Measurements from ENCODE around the gene OTUB2.
A peak's percentile ranks its signal among the peaks of the same experiment; 100 is the strongest.

Gene OTUB2

GRCh38 chr14:93984070-93984469 is 42.1 kb upstream of the OTUB2 start:
- H3K36me3 ChIP-seq (ENCODE audit: control insufficient read depth in 2 of 2, insufficient read depth in 2 of 2, low read length in 2 of 2), result no peaks in the 10 kb centered on the region
- no peak overlapping the region for H3K4me3 ChIP-seq (ENCODE audit: low read length in 2 of 2)
- H3K4me1 ChIP-seq (ENCODE audit: control insufficient read depth in 2 of 2, insufficient read depth in 2 of 2, low read length in 2 of 2), result peaks cover 0 to 2% of the 10 kb centered on the region in 2 donors
- no peak overlapping the region for H3K9ac ChIP-seq (ENCODE audit: low read depth in 1 of 2, low read length in 2 of 2)
- no peaks in the 10 kb centered on the region for H3K27me3 ChIP-seq (ENCODE audit: control insufficient read depth in 2 of 2, insufficient read depth in 2 of 2, low read length in 2 of 2)
- H3K9me3 ChIP-seq (ENCODE audit: control insufficient read depth in 2 of 2, low read length in 2 of 2), result no peaks in the 10 kb centered on the region
- H3K27ac ChIP-seq (ENCODE audit: low read depth in 2 of 2, low read length in 2 of 2), result no peak overlapping the region

GRCh38 chr14:93984987-93985410 is 41.1 kb upstream of the OTUB2 start:
- H3K4me3 ChIP-seq (ENCODE audit: low read length in 2 of 2), result no peak overlapping the region

GRCh38 chr14:93986955-93987354 is 39.2 kb upstream of the OTUB2 start:
- Histone ChIP-seq H3K36me3 (ENCODE audit: control insufficient read depth in 2 of 2, insufficient read depth in 2 of 2, low read length in 2 of 2) (no peaks in the 10 kb centered on the region), H3K4me1 (ENCODE audit: control insufficient read depth in 2 of 2, insufficient read depth in 2 of 2, low read length in 2 of 2) (no peaks in the 10 kb centered on the region), H3K27ac (ENCODE audit: low read depth in 2 of 2, low read length in 2 of 2) (no peak overlapping the region), H3K27me3 (ENCODE audit: control insufficient read depth in 2 of 2, insufficient read depth in 2 of 2, low read length in 2 of 2) (peaks cover 0 to 2% of the 10 kb centered on the region in 2 donors), H3K9me3 (ENCODE audit: control insufficient read depth in 2 of 2, low read length in 2 of 2) (no peaks in the 10 kb centered on the region), H3K4me3 (ENCODE audit: low read length in 2 of 2) (no peak overlapping the region), H3K9ac (ENCODE audit: low read depth in 1 of 2, low read length in 2 of 2) (no peak overlapping the region)

More at GRCh38 chr14:93984987-93985410, 41.1 kb upstream of the OTUB2 start:
- Histone ChIP-seq H3K9me3 (ENCODE audit: control insufficient read depth in 2 of 2, low read length in 2 of 2) (no peaks in the 10 kb centered on the region), H3K27me3 (ENCODE audit: control insufficient read depth in 2 of 2, insufficient read depth in 2 of 2, low read length in 2 of 2) (no peaks in the 10 kb centered on the region), H3K4me1 (ENCODE audit: control insufficient read depth in 2 of 2, insufficient read depth in 2 of 2, low read length in 2 of 2) (peaks cover 0 to 2% of the 10 kb centered on the region in 2 donors), H3K27ac (ENCODE audit: low read depth in 2 of 2, low read length in 2 of 2) (no peak overlapping the region), H3K9ac (ENCODE audit: low read depth in 1 of 2, low read length in 2 of 2) (no peak overlapping the region), H3K36me3 (ENCODE audit: control insufficient read depth in 2 of 2, insufficient read depth in 2 of 2, low read length in 2 of 2) (no peaks in the 10 kb centered on the region)

- H3K27me3 ChIP-seq (ENCODE audit: control insufficient read depth in 2 of 2, insufficient read depth in 2 of 2, low read length in 2 of 2), result peaks cover 0 to 2% of the 10 kb centered on the region in 2 donors
- H3K4me1 ChIP-seq (ENCODE audit: control insufficient read depth in 2 of 2, insufficient read depth in 2 of 2, low read length in 2 of 2), result no peaks in the 10 kb centered on the region
- H3K9ac ChIP-seq (ENCODE audit: low read depth in 1 of 2, low read length in 2 of 2), result no peak overlapping the region
- no peak overlapping the region for H3K4me3 ChIP-seq (ENCODE audit: low read length in 2 of 2)
- no peaks in the 10 kb centered on the region for H3K36me3 ChIP-seq (ENCODE audit: control insufficient read depth in 2 of 2, insufficient read depth in 2 of 2, low read length in 2 of 2)
- no peaks in the 10 kb centered on the region for H3K9me3 ChIP-seq (ENCODE audit: control insufficient read depth in 2 of 2, low read length in 2 of 2)
- no peak overlapping the region for H3K27ac ChIP-seq (ENCODE audit: low read depth in 2 of 2, low read length in 2 of 2)
Observed at GRCh38 chr14:93987376-93987775, 38.8 kb upstream of the OTUB2 start.

GRCh38 chr14:93987815-93988476 is 38.2 kb upstream of the OTUB2 start:
- Histone ChIP-seq H3K27me3 (ENCODE audit: control insufficient read depth in 2 of 2, insufficient read depth in 2 of 2, low read length in 2 of 2) (peaks cover 0 to 2% of the 10 kb centered on the region in 2 donors), H3K9ac (ENCODE audit: low read depth in 1 of 2, low read length in 2 of 2) (no peak overlapping the region), H3K36me3 (ENCODE audit: control insufficient read depth in 2 of 2, insufficient read depth in 2 of 2, low read length in 2 of 2) (no peaks in the 10 kb centered on the region), H3K4me1 (ENCODE audit: control insufficient read depth in 2 of 2, insufficient read depth in 2 of 2, low read length in 2 of 2) (no peaks in the 10 kb centered on the region), H3K27ac (ENCODE audit: low read depth in 2 of 2, low read length in 2 of 2) (no peak overlapping the region), H3K9me3 (ENCODE audit: control insufficient read depth in 2 of 2, low read length in 2 of 2) (no peaks in the 10 kb centered on the region), H3K4me3 (ENCODE audit: low read length in 2 of 2) (no peak overlapping the region)

GRCh38 chr14:93989939-93990338 is 36.2 kb upstream of the OTUB2 start:
- Histone ChIP-seq H3K4me3 (ENCODE audit: low read length in 2 of 2) (no peak overlapping the region), H3K27ac (ENCODE audit: low read depth in 2 of 2, low read length in 2 of 2) (no peak overlapping the region), H3K36me3 (ENCODE audit: control insufficient read depth in 2 of 2, insufficient read depth in 2 of 2, low read length in 2 of 2) (no peaks in the 10 kb centered on the region), H3K27me3 (ENCODE audit: control insufficient read depth in 2 of 2, insufficient read depth in 2 of 2, low read length in 2 of 2) (peaks cover 0 to 2% of the 10 kb centered on the region in 2 donors), H3K9ac (ENCODE audit: low read depth in 1 of 2, low read length in 2 of 2) (no peak overlapping the region), H3K9me3 (ENCODE audit: control insufficient read depth in 2 of 2, low read length in 2 of 2) (no peaks in the 10 kb centered on the region), H3K4me1 (ENCODE audit: control insufficient read depth in 2 of 2, insufficient read depth in 2 of 2, low read length in 2 of 2) (no peaks in the 10 kb centered on the region)

- Histone ChIP-seq H3K4me1 (ENCODE audit: control insufficient read depth in 2 of 2, insufficient read depth in 2 of 2, low read length in 2 of 2) (no peaks in the 10 kb centered on the region), H3K36me3 (ENCODE audit: control insufficient read depth in 2 of 2, insufficient read depth in 2 of 2, low read length in 2 of 2) (no peaks in the 10 kb centered on the region), H3K9me3 (ENCODE audit: control insufficient read depth in 2 of 2, low read length in 2 of 2) (no peaks in the 10 kb centered on the region), H3K27me3 (ENCODE audit: control insufficient read depth in 2 of 2, insufficient read depth in 2 of 2, low read length in 2 of 2) (peaks cover 0 to 2% of the 10 kb centered on the region in 2 donors), H3K4me3 (ENCODE audit: low read length in 2 of 2) (no peak overlapping the region), H3K27ac (ENCODE audit: low read depth in 2 of 2, low read length in 2 of 2) (no peak overlapping the region), H3K9ac (ENCODE audit: low read depth in 1 of 2, low read length in 2 of 2) (no peak overlapping the region)
Observed at GRCh38 chr14:93991212-93991611, 34.9 kb upstream of the OTUB2 start.

GRCh38 chr14:93991649-93992048 is 34.5 kb upstream of the OTUB2 start:
- Histone ChIP-seq H3K9me3 (ENCODE audit: control insufficient read depth in 2 of 2, low read length in 2 of 2) (no peaks in the 10 kb centered on the region), H3K4me3 (ENCODE audit: low read length in 2 of 2) (no peak overlapping the region), H3K27me3 (ENCODE audit: control insufficient read depth in 2 of 2, insufficient read depth in 2 of 2, low read length in 2 of 2) (peaks cover 0 to 2% of the 10 kb centered on the region in 2 donors), H3K9ac (ENCODE audit: low read depth in 1 of 2, low read length in 2 of 2) (no peak overlapping the region), H3K4me1 (ENCODE audit: control insufficient read depth in 2 of 2, insufficient read depth in 2 of 2, low read length in 2 of 2) (no peaks in the 10 kb centered on the region), H3K27ac (ENCODE audit: low read depth in 2 of 2, low read length in 2 of 2) (no peak overlapping the region), H3K36me3 (ENCODE audit: control insufficient read depth in 2 of 2, insufficient read depth in 2 of 2, low read length in 2 of 2) (no peaks in the 10 kb centered on the region)

- Histone ChIP-seq H3K9ac (ENCODE audit: low read depth in 1 of 2, low read length in 2 of 2) (no peak overlapping the region), H3K4me1 (ENCODE audit: control insufficient read depth in 2 of 2, insufficient read depth in 2 of 2, low read length in 2 of 2) (no peaks in the 10 kb centered on the region), H3K27ac (ENCODE audit: low read depth in 2 of 2, low read length in 2 of 2) (no peak overlapping the region), H3K4me3 (ENCODE audit: low read length in 2 of 2) (no peak overlapping the region), H3K27me3 (ENCODE audit: control insufficient read depth in 2 of 2, insufficient read depth in 2 of 2, low read length in 2 of 2) (peaks cover 0 to 2% of the 10 kb centered on the region in 2 donors), H3K9me3 (ENCODE audit: control insufficient read depth in 2 of 2, low read length in 2 of 2) (no peaks in the 10 kb centered on the region), H3K36me3 (ENCODE audit: control insufficient read depth in 2 of 2, insufficient read depth in 2 of 2, low read length in 2 of 2) (no peaks in the 10 kb centered on the region)
Observed at GRCh38 chr14:93993382-93993781, 32.8 kb upstream of the OTUB2 start.

- peaks cover 0 to 2% of the 10 kb centered on the region in 2 donors for H3K27me3 ChIP-seq (ENCODE audit: control insufficient read depth in 2 of 2, insufficient read depth in 2 of 2, low read length in 2 of 2)
- H3K36me3 ChIP-seq (ENCODE audit: control insufficient read depth in 2 of 2, insufficient read depth in 2 of 2, low read length in 2 of 2), result no peaks in the 10 kb centered on the region
- no peak overlapping the region for H3K4me3 ChIP-seq (ENCODE audit: low read length in 2 of 2)
- H3K4me1 ChIP-seq (ENCODE audit: control insufficient read depth in 2 of 2, insufficient read depth in 2 of 2, low read length in 2 of 2), result no peaks in the 10 kb centered on the region
- peak overlapping the region in 1 of 2 donors; percentile 6 for H3K27ac ChIP-seq (ENCODE audit: low read depth in 2 of 2, low read length in 2 of 2)
- no peaks in the 10 kb centered on the region for H3K9me3 ChIP-seq (ENCODE audit: control insufficient read depth in 2 of 2, low read length in 2 of 2)
- H3K9ac ChIP-seq (ENCODE audit: low read depth in 1 of 2, low read length in 2 of 2), result no peak overlapping the region
Observed at GRCh38 chr14:93994919-93995682, 31.0 kb upstream of the OTUB2 start.

Data from mucosa of rectum (tissue), 2 donors.